ENCODE measurements around the gene ARPP21. TPM values are rescaled to one million over a fixed set of nuclear protein-coding genes. Genes with fewer than 3 reads are reported as not detected.

Gene ARPP21
- total RNA-seq, 1 donor from 2014 or later, result 0.63 TPM

- no peak for DNase-seq (ENCODE audit: low spot score)
These were observed 94.0 kb downstream of the ARPP21 start for GRCh38 chr3:35733341-35733740.

GRCh38 chr3:35733864-35734263 is 94.5 kb downstream of the ARPP21 start:
- ATAC-seq, result no peak
- DNase-seq (ENCODE audit: low spot score), result no peak

More at GRCh38 chr3:35733341-35733740, 94.0 kb downstream of the ARPP21 start:
- ATAC-seq, result no peak

- no peak for ATAC-seq
These were observed 97.8 kb downstream of the ARPP21 start for GRCh38 chr3:35737080-35737479.

GRCh38 chr3:35737527-35737926 is 98.2 kb downstream of the ARPP21 start:
- ATAC-seq, result no peak
- no peak for DNase-seq (ENCODE audit: low spot score)

More at GRCh38 chr3:35737080-35737479, 97.8 kb downstream of the ARPP21 start:
- DNase-seq (ENCODE audit: low spot score), result no peak

- no peak for ATAC-seq
- DNase-seq (ENCODE audit: low spot score), result no peak
These were observed 98.8 kb downstream of the ARPP21 start for GRCh38 chr3:35737934-35738706.

- no peak for ATAC-seq
These were observed 100.0 kb downstream of the ARPP21 start for GRCh38 chr3:35739181-35739809.

GRCh38 chr3:35739964-35740527 is 100.7 kb downstream of the ARPP21 start:
- ATAC-seq, result no peak

More at GRCh38 chr3:35739181-35739809, 100.0 kb downstream of the ARPP21 start:
- DNase-seq (ENCODE audit: low spot score), result no peak

DNA sequence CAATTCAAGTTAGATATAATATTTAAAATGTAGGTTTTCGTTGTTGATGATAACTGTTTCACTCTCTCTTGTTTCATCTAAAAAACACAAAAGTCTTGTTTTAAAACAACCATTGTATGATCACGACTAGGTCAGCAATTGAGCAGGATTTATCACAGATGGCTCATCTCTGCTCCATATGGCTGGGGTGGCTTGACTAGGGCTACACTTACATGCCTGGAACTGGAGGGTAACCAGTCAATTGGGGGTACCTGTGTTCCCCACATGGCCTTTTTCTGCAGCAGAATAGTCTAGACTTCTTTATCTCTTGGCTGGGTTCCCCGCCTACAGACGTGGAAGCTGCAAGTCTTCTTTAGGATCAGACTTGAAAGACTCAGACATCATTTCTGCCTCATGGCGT is 103.9 kb downstream of the ARPP21 start:
- DNase-seq (ENCODE audit: low spot score) (no peak), ATAC-seq (no peak)

More at GRCh38 chr3:35739964-35740527, 100.7 kb downstream of the ARPP21 start:
- no peak for DNase-seq (ENCODE audit: low spot score)

- peak; percentile 19 for ATAC-seq
- no peak for DNase-seq (ENCODE audit: low spot score)
These were observed 105.1 kb downstream of the ARPP21 start for GRCh38 chr3:35744419-35744818.

DNA sequence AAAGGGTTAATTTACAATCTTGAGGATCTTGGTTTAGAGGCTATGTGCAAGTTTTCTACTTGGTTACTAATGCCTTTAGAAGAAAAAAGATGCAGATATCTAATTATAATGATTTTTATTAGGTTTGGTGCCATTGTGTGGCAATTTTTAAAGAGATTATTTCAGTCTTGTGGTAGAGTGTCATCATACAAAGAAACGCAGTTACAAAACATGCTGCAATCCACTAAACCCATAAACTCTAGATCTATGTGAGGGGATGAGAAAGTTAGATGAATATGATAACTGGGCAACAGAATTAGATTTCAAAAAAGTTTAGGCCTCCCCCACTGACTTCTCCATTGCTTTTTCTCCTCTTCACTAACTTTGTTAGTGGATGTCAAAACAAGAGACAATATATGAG is 106.0 kb downstream of the ARPP21 start:
- no peak for DNase-seq (ENCODE audit: low spot score)
- ATAC-seq, result no peak

- no peak for ATAC-seq
- no peak for DNase-seq (ENCODE audit: low spot score)
These were observed 106.6 kb downstream of the ARPP21 start for GRCh38 chr3:35745802-35746484.

- ATAC-seq, result no peak
These were observed 107.2 kb downstream of the ARPP21 start for GRCh38 chr3:35746492-35746891.

GRCh38 chr3:35748144-35748543 is 108.8 kb downstream of the ARPP21 start:
- no peak for DNase-seq (ENCODE audit: low spot score)
- ATAC-seq, result no peak

More at GRCh38 chr3:35746492-35746891, 107.2 kb downstream of the ARPP21 start:
- DNase-seq (ENCODE audit: low spot score), result no peak

- no peak for DNase-seq (ENCODE audit: low spot score)
- no peak for ATAC-seq
These were observed 111.9 kb downstream of the ARPP21 start for GRCh38 chr3:35751207-35751606.

- DNase-seq (ENCODE audit: low spot score), result no peak
- ATAC-seq, result no peak
These were observed 118.8 kb downstream of the ARPP21 start for GRCh38 chr3:35757991-35758757.

- no peak for ATAC-seq
These were observed 120.8 kb downstream of the ARPP21 start for GRCh38 chr3:35760146-35760545.

GRCh38 chr3:35761311-35761710 is 122.0 kb downstream of the ARPP21 start:
- ATAC-seq, result peak; percentile 65

More at GRCh38 chr3:35760146-35760545, 120.8 kb downstream of the ARPP21 start:
- no peak for DNase-seq (ENCODE audit: low spot score)

GRCh38 chr3:35772381-35773015 is 133.2 kb downstream of the ARPP21 start:
- ATAC-seq (no peak), DNase-seq (ENCODE audit: low spot score) (no peak)

More at GRCh38 chr3:35761311-35761710, 122.0 kb downstream of the ARPP21 start:
- no peak for DNase-seq (ENCODE audit: low spot score)

DNA sequence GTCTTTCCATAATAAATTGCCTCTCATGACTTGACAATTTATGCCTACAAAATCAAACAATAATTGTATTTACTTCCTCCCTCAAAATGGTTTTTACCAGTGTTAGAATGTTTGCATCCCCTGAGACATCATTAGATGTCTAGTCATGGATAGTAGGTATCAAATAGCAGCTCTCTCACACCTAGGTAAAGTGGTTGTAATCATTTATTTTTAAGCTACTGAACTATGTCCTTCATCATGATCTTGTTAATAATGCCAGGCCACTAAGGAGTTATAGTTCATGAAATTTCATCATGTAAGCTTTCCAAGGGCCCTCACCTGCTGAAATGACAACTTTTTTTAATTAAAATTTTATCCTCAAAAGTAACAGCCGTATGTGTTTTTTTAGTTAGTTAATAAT is 134.1 kb downstream of the ARPP21 start:
- DNase-seq (ENCODE audit: low spot score) (no peak), ATAC-seq (no peak)

DNA sequence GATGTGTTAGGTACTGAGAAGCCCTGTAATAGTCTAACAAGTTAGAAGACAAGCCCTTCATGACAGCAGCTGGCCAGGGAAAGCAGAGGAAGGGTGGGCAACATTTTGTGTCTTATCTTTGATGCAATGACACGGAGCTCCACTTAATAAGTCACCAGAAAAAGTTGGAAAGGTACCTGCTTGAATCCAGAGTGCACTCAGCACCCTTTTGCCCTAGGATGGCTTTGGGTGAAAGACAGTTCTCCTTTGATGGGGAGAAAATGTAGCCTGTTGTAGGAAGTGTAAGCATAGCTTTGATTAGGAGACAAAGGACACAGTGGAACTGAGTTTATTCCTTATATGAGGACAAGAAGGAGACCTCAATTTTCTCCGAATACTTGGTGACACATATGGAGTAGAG is 137.0 kb downstream of the ARPP21 start:
- no peak for DNase-seq (ENCODE audit: low spot score)
- ATAC-seq, result peak; percentile 83
